ENCODE data around the gene CD47. TPM values are rescaled to one million over a fixed set of nuclear protein-coding genes. Genes with fewer than 3 reads are reported as not detected.
A peak's percentile ranks its signal among the peaks of the same experiment; 100 is the strongest.

The CD47 gene
- polyA plus RNA-seq, 3 donors: 52.3 to 203 (median 173) TPM

GRCh38 chr3:108073764-108074431 is 16.9 kb downstream of the CD47 start:
- no peak overlapping the region for H3K27ac Mint-ChIP-seq
- Histone ChIP-seq H3K9ac (ENCODE audit: insufficient read depth, low read length, poor library complexity, severe bottlenecking) (no peak overlapping the region), H3K36me3 (replicated peaks in 1 of 2; ENCODE audit: control insufficient read depth in 1 of 2, insufficient read depth in 2 of 2, low read length in 2 of 2) (peaks cover 18 to 82% of the 10 kb centered on the region in 2 donors), H3K79me2 (ENCODE audit: insufficient read depth, low read length) (peaks cover 67% of the 10 kb centered on the region), H2AFZ (ENCODE audit: insufficient read depth, low read depth, low read length, poor library complexity, severe bottlenecking) (no peak overlapping the region), H3K9me3 (replicated peaks in 1 of 2; ENCODE audit: control insufficient read depth in 1 of 2, insufficient read depth in 1 of 2, low read length in 2 of 2) (no peaks in the 10 kb centered on the region), H3K4me2 (replicated peaks; ENCODE audit: extremely low read depth, low read length, poor library complexity, severe bottlenecking) (no peak overlapping the region), H4K20me1 (ENCODE audit: insufficient read depth, low read length) (peaks cover 60% of the 10 kb centered on the region), H3K4me3 (replicated peaks in 1 of 3; ENCODE audit: low read depth in 2 of 3, low read length in 3 of 3) (no peak overlapping the region), H3K27ac (ENCODE audit: low read depth in 1 of 2, low read length in 2 of 2) (no peak overlapping the region), H3K27me3 (ENCODE audit: control insufficient read depth in 2 of 2, insufficient read depth in 2 of 2, low read length in 2 of 2) (no peaks in the 10 kb centered on the region), H3K4me1 (ENCODE audit: control insufficient read depth in 1 of 2, insufficient read depth in 2 of 2, low read length in 2 of 2) (no peaks in the 10 kb centered on the region)
- whole genome bisulfite sequencing (ENCODE audit: insufficient coverage): no CpG with 5 or more reads among the region's 5 CpGs
- H3K4me3 Mint-ChIP-seq: no peak overlapping the region
- no peak for DNase-seq
- H3K4me1 Mint-ChIP-seq: peaks cover 7% of the 10 kb centered on the region
- peaks cover 49 to 59% of the 10 kb centered on the region in 2 donors for H3K36me3 Mint-ChIP-seq
- H3K27me3 Mint-ChIP-seq (ENCODE audit: low read depth in 3 of 3): no peaks in the 10 kb centered on the region
- intact Hi-C loops (cut with micrococcal nuclease): no loop called here
- TF ChIP-seq, protein P1, sequence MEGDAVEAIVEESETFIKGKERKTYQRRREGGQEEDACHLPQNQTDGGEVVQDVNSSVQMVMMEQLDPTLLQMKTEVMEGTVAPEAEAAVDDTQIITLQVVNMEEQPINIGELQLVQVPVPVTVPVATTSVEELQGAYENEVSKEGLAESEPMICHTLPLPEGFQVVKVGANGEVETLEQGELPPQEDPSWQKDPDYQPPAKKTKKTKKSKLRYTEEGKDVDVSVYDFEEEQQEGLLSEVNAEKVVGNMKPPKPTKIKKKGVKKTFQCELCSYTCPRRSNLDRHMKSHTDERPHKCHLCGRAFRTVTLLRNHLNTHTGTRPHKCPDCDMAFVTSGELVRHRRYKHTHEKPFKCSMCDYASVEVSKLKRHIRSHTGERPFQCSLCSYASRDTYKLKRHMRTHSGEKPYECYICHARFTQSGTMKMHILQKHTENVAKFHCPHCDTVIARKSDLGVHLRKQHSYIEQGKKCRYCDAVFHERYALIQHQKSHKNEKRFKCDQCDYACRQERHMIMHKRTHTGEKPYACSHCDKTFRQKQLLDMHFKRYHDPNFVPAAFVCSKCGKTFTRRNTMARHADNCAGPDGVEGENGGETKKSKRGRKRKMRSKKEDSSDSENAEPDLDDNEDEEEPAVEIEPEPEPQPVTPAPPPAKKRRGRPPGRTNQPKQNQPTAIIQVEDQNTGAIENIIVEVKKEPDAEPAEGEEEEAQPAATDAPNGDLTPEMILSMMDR (IDR thresholded peaks at IDR 0.05): no peak
- peaks cover 0 to 8% (median 5%) of the 10 kb centered on the region in 7 donors for H3K9me3 Mint-ChIP-seq

- Histone ChIP-seq H3K27ac (ENCODE audit: low read depth in 1 of 2, low read length in 2 of 2) (no peak overlapping the region), H3K9me3 (replicated peaks in 1 of 2; ENCODE audit: control insufficient read depth in 1 of 2, insufficient read depth in 1 of 2, low read length in 2 of 2) (no peaks in the 10 kb centered on the region), H3K4me1 (ENCODE audit: control insufficient read depth in 1 of 2, insufficient read depth in 2 of 2, low read length in 2 of 2) (no peaks in the 10 kb centered on the region), H2AFZ (ENCODE audit: insufficient read depth, low read depth, low read length, poor library complexity, severe bottlenecking) (no peak overlapping the region), H4K20me1 (ENCODE audit: insufficient read depth, low read length) (peaks cover 59% of the 10 kb centered on the region), H3K79me2 (ENCODE audit: insufficient read depth, low read length) (peaks cover 55% of the 10 kb centered on the region), H3K27me3 (ENCODE audit: control insufficient read depth in 2 of 2, insufficient read depth in 2 of 2, low read length in 2 of 2) (no peaks in the 10 kb centered on the region), H3K4me2 (replicated peaks; ENCODE audit: extremely low read depth, low read length, poor library complexity, severe bottlenecking) (no peak overlapping the region), H3K36me3 (replicated peaks in 1 of 2; ENCODE audit: control insufficient read depth in 1 of 2, insufficient read depth in 2 of 2, low read length in 2 of 2) (peaks cover 38 to 82% of the 10 kb centered on the region in 2 donors), H3K4me3 (replicated peaks in 1 of 3; ENCODE audit: low read depth in 2 of 3, low read length in 3 of 3) (no peak overlapping the region), H3K9ac (ENCODE audit: insufficient read depth, low read length, poor library complexity, severe bottlenecking) (no peak overlapping the region)
- Mint-ChIP-seq H3K4me3 (no peak overlapping the region), H3K27me3 (ENCODE audit: low read depth in 3 of 3) (no peaks in the 10 kb centered on the region), H3K36me3 (peaks cover 45 to 56% of the 10 kb centered on the region in 2 donors), H3K4me1 (no peaks in the 10 kb centered on the region), H3K27ac (peak overlapping the region in 1 of 7 donors; percentile 18), H3K9me3 (no peaks in the 10 kb centered on the region)
- DNase-seq: no peak
- intact Hi-C loops (cut with micrococcal nuclease): no loop called here
- WGBS (ENCODE audit: insufficient coverage): no CpG with 5 or more reads among the region's 3 CpGs
- TF ChIP-seq, protein P1 (IDR thresholded peaks at IDR 0.05): no peak
Observed at GRCh38 chr3:108071368-108071767, 19.5 kb downstream of the CD47 start.
